ENCODE measurements around the gene PMM1. TPM values are rescaled to one million over a fixed set of nuclear protein-coding genes. Genes with fewer than 3 reads are reported as not detected.

Gene PMM1
- total RNA-seq, 4 donors from 2014 or later = 37.4 to 54.2 (median 39.3) TPM

Other genes with a start within 250 kb of the PMM1 start
- gene TEF, start 207.9 kb downstream of the PMM1 start, total RNA-seq = 10 to 100 TPM; 19.5 to 47.8 (median 36.6) TPM
- gene TOB2, start 143.0 kb downstream of the PMM1 start, total RNA-seq = 100 to 1,000 TPM in 1 of 4 donors, 10 to 100 TPM in 3; 56.2 to 100 (median 93.0) TPM
- gene PHF5A, start 121.1 kb downstream of the PMM1 start, total RNA-seq = 10 to 100 TPM; 36.5 to 46.1 (median 42.2) TPM
- 100 to 1,000 TPM; 141 to 214 (median 166) TPM for gene ACO2, start 120.7 kb downstream of the PMM1 start, total RNA-seq
- gene POLR3H, start 45.4 kb downstream of the PMM1 start, total RNA-seq = 10 to 100 TPM; 20.9 to 28.2 (median 23.0) TPM
- gene CSDC2, start 28.8 kb downstream of the PMM1 start, total RNA-seq = 10 to 100 TPM in 1 of 4 donors, 1 to 10 TPM in 3; 2.9 to 12.4 (median 7.1) TPM
- 10 to 100 TPM; 18.6 to 76.5 (median 33.7) TPM for gene DESI1, start 31.2 kb upstream of the PMM1 start, total RNA-seq
- 100 to 1,000 TPM; 181 to 255 (median 233) TPM for gene XRCC6, start 31.5 kb upstream of the PMM1 start, total RNA-seq
- 100 to 1,000 TPM in 2 of 4 donors, 10 to 100 TPM in 2; 79.7 to 115 (median 93.3) TPM for gene SNU13, start 99.0 kb upstream of the PMM1 start, total RNA-seq
- 1 to 10 TPM in 1 of 4 donors, under 1 TPM in 3; 0.39 to 1.3 (median 0.44) TPM for gene MEI1, start 109.7 kb upstream of the PMM1 start, total RNA-seq
- 10 to 100 TPM in 1 of 4 donors, 1 to 10 TPM in 3; 7.0 to 10.8 (median 8.7) TPM for gene CCDC134, start 210.8 kb upstream of the PMM1 start, total RNA-seq
- 10 to 100 TPM; 56.4 to 97.7 (median 57.2) TPM for gene SREBF2, start 243.3 kb upstream of the PMM1 start, total RNA-seq

Measured in esophagus muscularis mucosa (tissue), 4 donors.